ENCODE results near the gene MRPL34. TPM values are rescaled to one million over a fixed set of nuclear protein-coding genes. Genes with fewer than 3 reads are reported as not detected.

The MRPL34 gene
- total and polyA plus RNA-seq, 9 of the 15 experiments (the other 6 are each of a cell fraction or from before 2014, with no cell fraction given), result 11.5 to 256 (median 72.5) TPM

- TF ChIP-seq ZBTB40 (IDR thresholded peaks at IDR 0.05) (peak; percentile 90), ZBTB40 (CRISPR knock-in tag; IDR thresholded peaks at IDR 0.05) (no peak), GABPB2 (CRISPR knock-in tag; conservative IDR thresholded peaks at IDR 0.05) (no peak), CREB1 (IDR thresholded peaks at IDR 0.05) (peak; percentile 69; the same call in 1 of the 2 replicates), CREB1 (CRISPR knock-in tag; IDR thresholded peaks at IDR 0.05) (no peak), NR2C2 (CRISPR knock-in tag; IDR thresholded peaks at IDR 0.05) (peak; percentile 74), NR2C2 (tag; IDR thresholded peaks at IDR 0.05) (no peak; the same call in none of the 2 replicates), ZNF263 (CRISPR knock-in tag; IDR thresholded peaks at IDR 0.05; ENCODE audit: borderline replicate concordance) (no peak), HCFC1 (IDR thresholded peaks at IDR 0.05; ENCODE audit: low read depth, low read length) (peak; percentile 32), KLF13 (tag; IDR thresholded peaks at IDR 0.05; ENCODE audit: borderline replicate concordance, low read depth) (no peak), OTX1 (CRISPR knock-in tag; IDR thresholded peaks at IDR 0.05) (no peak), NR2C1 (IDR thresholded peaks at IDR 0.05) (peak; percentile 96; the same call in 1 of the 2 replicates), NR2C1 (tag; IDR thresholded peaks at IDR 0.05) (no peak; the same call in none of the 2 replicates), CC2D1A (IDR thresholded peaks at IDR 0.05) (no peak), NFRKB (IDR thresholded peaks at IDR 0.05; ENCODE audit: low read depth) (no peak), BDP1 (IDR thresholded peaks at IDR 0.05; ENCODE audit: insufficient read depth, insufficient read length) (no peak), BHLHE40 (IDR thresholded peaks at IDR 0.05; ENCODE audit: low read length) (no peak), RBBP5 (IDR thresholded peaks at IDR 0.05; ENCODE audit: borderline replicate concordance, insufficient read depth, low read length, poor library complexity, severe bottlenecking) (peak; percentile 5), ZNF41 (CRISPR knock-in tag; conservative IDR thresholded peaks at IDR 0.05) (no peak)
Observed at GRCh38 chr19:17309965-17310461, 4.3 kb downstream of the MRPL34 start (continued).

All from K562 (cell line).